WTC11 (cell line): ENCODE measurements around the gene PTPRK. TPM values are rescaled to one million over a fixed set of nuclear protein-coding genes. Genes with fewer than 3 reads are reported as not detected.

Experiments
- ATAC-seq: fragments of 200-7000 bp; cut with Tn5 transposase; 2 replicates; pipeline ENCODE4 v1.10.0; 2021; ENCODE audit warnings: mild to moderate bottlenecking, moderate library complexity
- CTCF ChIA-PET: fragments of 300-600 bp; sonication (Branson Sonifier 250); formaldehyde crosslinking; loops from one replicate; lab custom pipeline; 2021; ENCODE audit warnings: antibody characterized with exemption; lab: Charles Lee
- POLR2A ChIA-PET: fragments of 350-600 bp; sonication (Branson Sonifier 250); formaldehyde crosslinking; loops from one replicate; lab custom pipeline; 2021; ENCODE audit warnings: antibody characterized with exemption; lab: Charles Lee
- DNase-seq: peaks from one replicate; pipeline ENCODE4 v3.0.0; 2021; ENCODE audit warnings: low spot score
- H3K27ac Mint-ChIP-seq: 2 replicates; pipeline ENCODE4 v1.8.0; 2021; ENCODE audit warnings: mixed read lengths
- H3K27me3 Mint-ChIP-seq: 2 replicates; pipeline ENCODE4 v1.8.0; 2021; ENCODE audit warnings: low read depth, mild to moderate bottlenecking, moderate library complexity, mixed read lengths
- H3K36me3 Mint-ChIP-seq: 2 replicates; pipeline ENCODE4 v1.8.0; 2021; ENCODE audit warnings: mixed read lengths
- H3K4me1 Mint-ChIP-seq: 2 replicates; pipeline ENCODE4 v1.8.0; 2022; ENCODE audit warnings: mixed read lengths
- H3K4me3 Mint-ChIP-seq: 2 replicates; pipeline ENCODE4 v1.8.0; 2021; ENCODE audit warnings: mild to moderate bottlenecking, moderate library complexity, mixed read lengths
- H3K9me3 Mint-ChIP-seq: 2 replicates; pipeline ENCODE4 v1.8.0; 2021; ENCODE audit warnings: mixed read lengths
- ARID4B ChIP-seq: sonication (generic); formaldehyde crosslinking; IDR thresholded peaks from 2 replicates; pipeline ENCODE4 v1.8.0; 2023; ENCODE audit warnings: missing genetic modification reagents, mild to moderate bottlenecking, borderline replicate concordance
- ATF2 ChIP-seq: sonication (generic); formaldehyde crosslinking; IDR thresholded peaks from 2 replicates; pipeline ENCODE4 v1.8.1; 2022; ENCODE audit warnings: low read depth, missing genetic modification reagents, borderline replicate concordance
- CBFB ChIP-seq: sonication (generic); formaldehyde crosslinking; IDR thresholded peaks from 2 replicates; pipeline ENCODE4 v1.8.1; 2022; ENCODE audit warnings: mild to moderate bottlenecking, low read depth, missing genetic modification reagents
- FOXJ3 ChIP-seq: sonication (generic); formaldehyde crosslinking; IDR thresholded peaks from 2 replicates; pipeline ENCODE4 v1.9.0; 2021; ENCODE audit warnings: missing genetic modification reagents, mild to moderate bottlenecking, borderline replicate concordance
- IRF2 ChIP-seq: sonication (generic); formaldehyde crosslinking; IDR thresholded peaks from 2 replicates; pipeline ENCODE4 v1.8.0; 2022; ENCODE audit warnings: low read depth, missing genetic modification reagents, borderline replicate concordance
- JAZF1 ChIP-seq: fragments of 250-450 bp; sonication (Bioruptor Pico); IDR thresholded peaks from 2 replicates; pipeline ENCODE4 v1.9.0; 2021; ENCODE audit warnings: moderate library complexity, mild to moderate bottlenecking, inconsistent platforms
- KAT7 ChIP-seq: sonication (generic); formaldehyde crosslinking; IDR thresholded peaks from 2 replicates; pipeline ENCODE4 v1.8.1; 2023; ENCODE audit warnings: missing genetic modification reagents, mild to moderate bottlenecking, borderline replicate concordance
- MYBL2 ChIP-seq: sonication (generic); formaldehyde crosslinking; IDR thresholded peaks from 2 replicates; pipeline ENCODE4 v1.8.1; 2023; ENCODE audit warnings: mild to moderate bottlenecking, moderate library complexity, missing genetic modification reagents
- NFATC4 ChIP-seq: fragments of 250-450 bp; sonication (Bioruptor Pico); IDR thresholded peaks from 2 replicates; pipeline ENCODE4 v1.9.0; 2021; ENCODE audit warnings: mild to moderate bottlenecking
- NR2C2 ChIP-seq: sonication (generic); formaldehyde crosslinking; IDR thresholded peaks from 2 replicates; pipeline ENCODE4 v1.8.0; 2022; ENCODE audit warnings: mild to moderate bottlenecking, missing genetic modification reagents
- TEAD1 ChIP-seq: sonication (generic); formaldehyde crosslinking; IDR thresholded peaks from 2 replicates; pipeline ENCODE4 v1.8.0; 2022; ENCODE audit warnings: mild to moderate bottlenecking, missing genetic modification reagents
- ZBTB21 ChIP-seq: sonication (generic); formaldehyde crosslinking; IDR thresholded peaks from 2 replicates; pipeline ENCODE4 v1.8.1; 2023; ENCODE audit warnings: mild to moderate bottlenecking, missing genetic modification reagents, borderline replicate concordance
- ZNF121 ChIP-seq: sonication (generic); formaldehyde crosslinking; IDR thresholded peaks from 2 replicates; pipeline ENCODE4 v1.8.0; 2023; ENCODE audit warnings: missing genetic modification reagents
- ZNF138 ChIP-seq: sonication (generic); formaldehyde crosslinking; conservative IDR thresholded peaks from 2 replicates; pipeline ENCODE4 v1.8.1; 2022; ENCODE audit warnings: mild to moderate bottlenecking, moderate library complexity, missing genetic modification reagents
- ZNF396 ChIP-seq: fragments of 250-450 bp; sonication (Bioruptor Pico); IDR thresholded peaks from 2 replicates; pipeline ENCODE4 v1.8.0; 2021; ENCODE audit warnings: mild to moderate bottlenecking, moderate library complexity, borderline replicate concordance
- ZNF416 ChIP-seq: fragments of 250-450 bp; sonication (Bioruptor Pico); IDR thresholded peaks from 2 replicates; pipeline ENCODE4 v1.9.0; 2021; ENCODE audit warnings: mild to moderate bottlenecking, inconsistent platforms
- ZNF423 ChIP-seq: fragments of 250-450 bp; sonication (Bioruptor Pico); IDR thresholded peaks from 2 replicates; pipeline ENCODE4 v2.1.2; 2022; ENCODE audit warnings: mild to moderate bottlenecking, moderate library complexity
- total RNA-seq: library from RNA; stranded (reverse); gene quantifications from 3 replicates; pipeline ENCODE4 v1.2.3, GENCODE V29; 2021
- TF ChIP-seq, protein P1 (sequence below): fragments of 250-450 bp; sonication (Bioruptor Pico); IDR thresholded peaks from 2 replicates; pipeline ENCODE4 v1.9.0; 2021; ENCODE audit warnings: moderate library complexity, mild to moderate bottlenecking, inconsistent platforms, borderline replicate concordance

PTPRK gene
- total RNA-seq, 1 experiment from 2014 or later = 44.8 TPM

DNA sequence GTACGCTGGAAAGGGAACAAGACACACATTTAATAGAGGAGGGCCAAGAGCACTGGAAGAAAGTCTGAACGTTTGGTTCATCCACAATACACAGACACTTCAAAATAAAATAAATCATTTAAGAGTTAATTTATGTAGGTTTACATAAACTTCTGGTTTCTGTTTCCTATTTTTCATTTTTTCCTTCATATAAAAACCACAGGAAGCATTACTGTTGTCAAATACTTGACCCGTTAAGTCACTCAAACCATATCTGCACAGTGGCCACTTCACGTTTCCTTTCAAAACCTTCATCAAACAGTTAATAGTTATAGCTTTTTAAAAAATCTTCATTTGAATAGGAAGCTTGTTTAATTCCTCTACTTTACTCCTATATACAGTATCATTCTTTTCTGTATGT, 361.9 kb downstream of the PTPRK start:
- ATAC-seq (no peak), DNase-seq (no peak)
- Mint-ChIP-seq H3K4me1 (peaks cover 6% of the 10 kb centered on the region), H3K36me3 (no peaks in the 10 kb centered on the region), H3K27ac (no peak overlapping the region), H3K9me3 (no peaks in the 10 kb centered on the region), H3K27me3 (no peaks in the 10 kb centered on the region), H3K4me3 (no peak overlapping the region)
- TF ChIP-seq ZNF138 (CRISPR knock-in tag) (no peak), MYBL2 (CRISPR knock-in tag) (no peak), ZNF416 (CRISPR knock-in tag) (no peak), NR2C2 (no peak), TEAD1 (CRISPR knock-in tag) (no peak), IRF2 (CRISPR knock-in tag) (no peak)
- TF ChIP-seq, protein P1, sequence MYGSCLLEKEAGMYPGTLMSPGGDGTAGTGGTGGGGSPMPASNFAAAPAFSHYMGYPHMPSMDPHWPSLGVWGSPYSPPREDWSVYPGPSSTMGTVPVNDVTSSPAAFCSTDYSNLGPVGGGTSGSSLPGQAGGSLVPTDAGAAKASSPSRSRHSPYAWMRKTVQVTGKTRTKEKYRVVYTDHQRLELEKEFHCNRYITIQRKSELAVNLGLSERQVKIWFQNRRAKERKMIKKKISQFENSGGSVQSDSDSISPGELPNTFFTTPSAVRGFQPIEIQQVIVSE = no peak
- CTCF ChIA-PET = no interaction called here
- POLR2A ChIA-PET = no interaction called here

GRCh38 chr6:128156321-128157111, 363.9 kb downstream of the PTPRK start:
- Mint-ChIP-seq H3K4me3 (no peak overlapping the region), H3K36me3 (no peaks in the 10 kb centered on the region), H3K27ac (no peak overlapping the region), H3K9me3 (no peaks in the 10 kb centered on the region), H3K27me3 (no peaks in the 10 kb centered on the region), H3K4me1 (no peaks in the 10 kb centered on the region; the same call in 1 of the 2 replicates)
- ChIA-PET CTCF (no interaction called here), POLR2A (no interaction called here)
- DNase-seq (no peak), ATAC-seq (no peak)
- TF ChIP-seq ATF2 (CRISPR knock-in tag) (no peak), ZNF423 (CRISPR knock-in tag) (no peak), ZNF396 (CRISPR knock-in tag) (no peak), CBFB (CRISPR knock-in tag) (no peak), ZBTB21 (CRISPR knock-in tag) (no peak), FOXJ3 (CRISPR knock-in tag) (no peak), JAZF1 (CRISPR knock-in tag) (no peak), ARID4B (CRISPR knock-in tag) (no peak), ZNF121 (CRISPR knock-in tag) (no peak), KAT7 (CRISPR knock-in tag) (no peak), NFATC4 (CRISPR knock-in tag) (no peak)
